HL-60 (cell line): ENCODE measurements around the gene TOP2B. TPM values are rescaled to one million over a fixed set of nuclear protein-coding genes. Genes with fewer than 3 reads are reported as not detected.

Experiments
- DNase-seq, 2 experiments: peaks; one replicate each; pipeline ENCODE4 v3.0.0-alpha.2; 2010 to 2020; ENCODE audit warnings: low read depth in 1 of 2, low spot score in 1 of 2
- H3K27ac ChIP-seq: fragments of 250-450 bp; sonication (Bioruptor Pico); replicated peaks from 2 replicates; pipeline ENCODE4 v1.5.1; 2020; ENCODE audit warnings: mild to moderate bottlenecking, moderate library complexity
- H3K27me3 ChIP-seq: fragments of 250-450 bp; sonication (Bioruptor Pico); 2 replicates; pipeline ENCODE4 v1.5.1; 2021; ENCODE audit warnings: mild to moderate bottlenecking, moderate library complexity; ENCODE audit not compliant: insufficient read depth, poor library complexity, severe bottlenecking
- H3K4me3 ChIP-seq: replicated peaks from 2 replicates; pipeline ENCODE4 v1.5.1; 2011; ENCODE audit warnings: mild to moderate bottlenecking, control low read depth, low read length; ENCODE audit not compliant: insufficient read depth
- CTCF ChIP-seq: IDR thresholded peaks from one replicate; pipeline ENCODE4 v1.5.1; 2011; ENCODE audit warnings: low read length, control low read depth, inconsistent platforms; ENCODE audit not compliant: insufficient read depth
- GABPA ChIP-seq: IDR thresholded peaks from 2 replicates; pipeline ENCODE4 v1.6.1; 2012; ENCODE audit warnings: low read depth
- POLR2AphosphoS5 ChIP-seq: IDR thresholded peaks from 2 replicates; pipeline ENCODE4 v1.6.1; 2012; ENCODE audit warnings: low read depth
- REST ChIP-seq: IDR thresholded peaks from 2 replicates; pipeline ENCODE4 v1.6.1; 2012; ENCODE audit warnings: low read depth; ENCODE audit not compliant: insufficient replicate concordance
- SPI1 ChIP-seq: IDR thresholded peaks from 2 replicates; pipeline ENCODE4 v1.6.1; 2012; ENCODE audit warnings: low read depth, mild to moderate bottlenecking, borderline replicate concordance
- microRNA-seq: library from miRNA; unstranded; fragments of <30 nt; microRNA quantifications from one replicate; pipeline ENCODE4, GENCODE V29; 2018

TOP2B gene

GRCh38 chr3:25547943-25548674, 116.6 kb downstream of the TOP2B start:
- DNase-seq = no peak
- TF ChIP-seq SPI1 (no peak), GABPA (no peak), CTCF (no peak), REST (no peak), POLR2AphosphoS5 (no peak)
- Histone ChIP-seq H3K27ac (no peak overlapping the region), H3K4me3 (no peak overlapping the region), H3K27me3 (no peaks in the 10 kb centered on the region)

Small RNA genes within 50 kb of the gene (microRNA-seq; reads per million reads assigned to microRNA genes)
- not detected for gene MIR4442
